Measurements from ENCODE around the gene PDRG1. TPM values are rescaled to one million over a fixed set of nuclear protein-coding genes. Genes with fewer than 3 reads are reported as not detected.

PDRG1 gene
- polyA plus RNA-seq, 3 donors: 3.5 to 4.4 (median 3.7) TPM

DNA sequence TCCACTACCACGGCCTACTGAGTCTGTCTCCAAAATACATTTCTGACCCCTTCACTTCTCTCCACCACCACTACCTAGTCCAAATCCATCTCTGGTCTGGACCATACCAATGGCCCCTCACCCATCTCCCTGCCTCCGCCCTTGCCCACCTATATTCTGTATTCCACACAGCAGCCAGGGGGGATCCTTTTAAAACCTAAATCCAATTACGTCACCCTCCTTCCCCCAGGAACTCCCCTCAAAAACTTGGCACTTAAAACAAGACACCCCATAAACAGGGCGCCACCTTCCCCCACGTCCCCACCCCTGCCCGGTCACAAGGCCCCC lies 680 bp downstream of the PDRG1 start:
- peak overlapping the region in 1 of 2 donors; percentile 74 for H3K27ac ChIP-seq (ENCODE audit: low read depth in 1 of 2, low read length in 2 of 2)
- H3K4me2 ChIP-seq (replicated peaks; ENCODE audit: extremely low read depth, low read length, poor library complexity, severe bottlenecking): peak overlapping the region; percentile 82
- peaks cover 37 to 42% of the 10 kb centered on the region in 2 donors for H3K36me3 ChIP-seq (replicated peaks in 1 of 2; ENCODE audit: control insufficient read depth in 1 of 2, insufficient read depth in 2 of 2, low read length in 2 of 2)
- intact Hi-C loops (cut with micrococcal nuclease): loop anchor here (5.0 kb wide), 3 partner anchors 74 to 129 kb away; no protein-coding TSS in a partner anchor
- H3K79me2 ChIP-seq (ENCODE audit: insufficient read depth, low read length): peaks cover 21% of the 10 kb centered on the region
- no peak for TF ChIP-seq CTCF (IDR thresholded peaks at IDR 0.05)
- H3K27ac Mint-ChIP-seq: peak overlapping the region in 6 of 7 donors; percentile 55 to 95 (median 80)
- H3K9me3 ChIP-seq (replicated peaks in 1 of 2; ENCODE audit: control insufficient read depth in 1 of 2, insufficient read depth in 1 of 2, low read length in 2 of 2): peaks cover 7% of the 10 kb centered on the region in 2 donors
- H3K9me3 Mint-ChIP-seq: peaks cover 0 to 5% (median 3%) of the 10 kb centered on the region in 7 donors
- peaks cover 32 to 39% of the 10 kb centered on the region in 2 donors for H3K36me3 Mint-ChIP-seq
- peak overlapping the region; percentile 83 for H3K9ac ChIP-seq (ENCODE audit: insufficient read depth, low read length, poor library complexity, severe bottlenecking)
- DNase-seq: no peak
- H3K27me3 ChIP-seq (ENCODE audit: control insufficient read depth in 2 of 2, insufficient read depth in 2 of 2, low read length in 2 of 2): peaks cover 0 to 4% of the 10 kb centered on the region in 2 donors
- H4K20me1 ChIP-seq (ENCODE audit: insufficient read depth, low read length): peaks cover 26% of the 10 kb centered on the region
- H3K27me3 Mint-ChIP-seq (ENCODE audit: low read depth in 3 of 3): peaks cover 3 to 11% (median 9%) of the 10 kb centered on the region in 3 donors
- peak overlapping the region; percentile 86 to 93 (median 86) for H3K4me3 ChIP-seq (replicated peaks in 1 of 3; ENCODE audit: low read depth in 2 of 3, low read length in 3 of 3)
- peaks cover 12 to 13% of the 10 kb centered on the region in 2 donors for H3K4me1 ChIP-seq (ENCODE audit: control insufficient read depth in 1 of 2, insufficient read depth in 2 of 2, low read length in 2 of 2)
- 9% methylated on average over 5 of the region's 6 CpGs for WGBS (ENCODE audit: insufficient coverage)
- peak overlapping the region; percentile 95 for H2AFZ ChIP-seq (ENCODE audit: insufficient read depth, low read depth, low read length, poor library complexity, severe bottlenecking)
- H3K4me3 Mint-ChIP-seq: peak overlapping the region; percentile 96 to 99
- H3K4me1 Mint-ChIP-seq: peaks cover 16% of the 10 kb centered on the region

- no peak overlapping the region for H3K4me3 ChIP-seq (replicated peaks in 1 of 3; ENCODE audit: low read depth in 2 of 3, low read length in 3 of 3)
- peak overlapping the region; percentile 82 for H3K4me2 ChIP-seq (replicated peaks; ENCODE audit: extremely low read depth, low read length, poor library complexity, severe bottlenecking)
- H3K9ac ChIP-seq (ENCODE audit: insufficient read depth, low read length, poor library complexity, severe bottlenecking): no peak overlapping the region
- Mint-ChIP-seq H3K27ac (peak overlapping the region in 1 of 7 donors; percentile 17), H3K9me3 (peaks cover 0 to 5% (median 3%) of the 10 kb centered on the region in 7 donors), H3K4me1 (peaks cover 16% of the 10 kb centered on the region), H3K27me3 (ENCODE audit: low read depth in 3 of 3) (peaks cover 1 to 6% (median 3%) of the 10 kb centered on the region in 3 donors), H3K36me3 (peaks cover 43 to 50% of the 10 kb centered on the region in 2 donors), H3K4me3 (no peak overlapping the region)
- H4K20me1 ChIP-seq (ENCODE audit: insufficient read depth, low read length): peaks cover 26% of the 10 kb centered on the region
- WGBS (ENCODE audit: insufficient coverage): 79% methylated on average over 8 of the region's 9 CpGs
- peaks cover 0 to 2% of the 10 kb centered on the region in 2 donors for H3K27me3 ChIP-seq (ENCODE audit: control insufficient read depth in 2 of 2, insufficient read depth in 2 of 2, low read length in 2 of 2)
- H3K9me3 ChIP-seq (replicated peaks in 1 of 2; ENCODE audit: control insufficient read depth in 1 of 2, insufficient read depth in 1 of 2, low read length in 2 of 2): peaks cover 7% of the 10 kb centered on the region in 2 donors
- peaks cover 12 to 13% of the 10 kb centered on the region in 2 donors for H3K4me1 ChIP-seq (ENCODE audit: control insufficient read depth in 1 of 2, insufficient read depth in 2 of 2, low read length in 2 of 2)
- peaks cover 48 to 53% of the 10 kb centered on the region in 2 donors for H3K36me3 ChIP-seq (replicated peaks in 1 of 2; ENCODE audit: control insufficient read depth in 1 of 2, insufficient read depth in 2 of 2, low read length in 2 of 2)
- intact Hi-C loops (cut with micrococcal nuclease): loop anchor here (5.0 kb wide), 3 partner anchors 73 to 128 kb away; no protein-coding TSS in a partner anchor
- no peak for TF ChIP-seq CTCF (IDR thresholded peaks at IDR 0.05)
- no peak overlapping the region for H3K27ac ChIP-seq (ENCODE audit: low read depth in 1 of 2, low read length in 2 of 2)
- DNase-seq: no peak
- no peak overlapping the region for H2AFZ ChIP-seq (ENCODE audit: insufficient read depth, low read depth, low read length, poor library complexity, severe bottlenecking)
- peaks cover 21% of the 10 kb centered on the region for H3K79me2 ChIP-seq (ENCODE audit: insufficient read depth, low read length)
Measured at GRCh38 chr20:31949877-31950646, 1.8 kb downstream of the PDRG1 start.
